Measurements from ENCODE around the gene SULT1A2.
"Not testable (repeated sequence)": the region's sequence is repeated elsewhere in the genome, so short reads cannot be mapped to it uniquely, and the experiment has no call there.

DNA sequence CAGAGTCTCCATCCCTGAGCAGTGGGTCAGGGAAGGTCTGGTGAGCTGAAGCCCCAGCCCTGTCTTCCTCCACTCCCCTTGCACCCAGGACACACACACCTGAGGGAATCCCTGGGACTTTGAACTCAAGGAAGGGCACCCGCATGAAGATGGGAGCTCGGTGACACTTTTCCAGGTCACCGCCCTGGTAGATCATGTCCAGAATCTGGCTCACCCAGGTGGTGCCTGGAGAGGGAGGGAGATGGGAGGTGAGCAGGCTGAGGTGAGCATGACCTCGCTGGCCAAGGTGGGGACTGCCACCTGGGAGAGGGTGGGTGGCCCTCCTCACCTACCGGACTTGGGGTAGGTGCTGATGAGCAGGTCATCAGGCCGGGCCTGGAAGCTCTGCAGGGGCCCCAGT, 1.4 kb downstream of the SULT1A2 start:
- TF ChIP-seq, protein P1, sequence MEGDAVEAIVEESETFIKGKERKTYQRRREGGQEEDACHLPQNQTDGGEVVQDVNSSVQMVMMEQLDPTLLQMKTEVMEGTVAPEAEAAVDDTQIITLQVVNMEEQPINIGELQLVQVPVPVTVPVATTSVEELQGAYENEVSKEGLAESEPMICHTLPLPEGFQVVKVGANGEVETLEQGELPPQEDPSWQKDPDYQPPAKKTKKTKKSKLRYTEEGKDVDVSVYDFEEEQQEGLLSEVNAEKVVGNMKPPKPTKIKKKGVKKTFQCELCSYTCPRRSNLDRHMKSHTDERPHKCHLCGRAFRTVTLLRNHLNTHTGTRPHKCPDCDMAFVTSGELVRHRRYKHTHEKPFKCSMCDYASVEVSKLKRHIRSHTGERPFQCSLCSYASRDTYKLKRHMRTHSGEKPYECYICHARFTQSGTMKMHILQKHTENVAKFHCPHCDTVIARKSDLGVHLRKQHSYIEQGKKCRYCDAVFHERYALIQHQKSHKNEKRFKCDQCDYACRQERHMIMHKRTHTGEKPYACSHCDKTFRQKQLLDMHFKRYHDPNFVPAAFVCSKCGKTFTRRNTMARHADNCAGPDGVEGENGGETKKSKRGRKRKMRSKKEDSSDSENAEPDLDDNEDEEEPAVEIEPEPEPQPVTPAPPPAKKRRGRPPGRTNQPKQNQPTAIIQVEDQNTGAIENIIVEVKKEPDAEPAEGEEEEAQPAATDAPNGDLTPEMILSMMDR (IDR thresholded peaks at IDR 0.05): not testable (repeated sequence)
- not testable (repeated sequence) for TF ChIP-seq POLR2AphosphoS5, POLR2A (IDR thresholded peaks at IDR 0.05)

Measured in breast epithelium (tissue), 3 donors.